Stimulated activated CD8-positive, alpha-beta memory T cell treated with anti-CD3 and anti-CD28 coated beads, Interleukin-7, amount 100 ng/mL, for 48 hours (primary cell): ENCODE data around the gene F2.

ENCODE experiments used
- DNase-seq, 2 donors: peaks; one replicate each; pipeline ENCODE4 v3.0.0-alpha.2; 2020; ENCODE audit warnings: low read depth in 1 of 2; ENCODE audit errors: extremely low read depth in 1 of 2

F2 gene

GRCh38 chr11:46737699-46738098 is 18.7 kb downstream of the F2 start:
- no peak for DNase-seq

- no peak for DNase-seq
Measured at GRCh38 chr11:46738887-46739286, 19.9 kb downstream of the F2 start.

DNA sequence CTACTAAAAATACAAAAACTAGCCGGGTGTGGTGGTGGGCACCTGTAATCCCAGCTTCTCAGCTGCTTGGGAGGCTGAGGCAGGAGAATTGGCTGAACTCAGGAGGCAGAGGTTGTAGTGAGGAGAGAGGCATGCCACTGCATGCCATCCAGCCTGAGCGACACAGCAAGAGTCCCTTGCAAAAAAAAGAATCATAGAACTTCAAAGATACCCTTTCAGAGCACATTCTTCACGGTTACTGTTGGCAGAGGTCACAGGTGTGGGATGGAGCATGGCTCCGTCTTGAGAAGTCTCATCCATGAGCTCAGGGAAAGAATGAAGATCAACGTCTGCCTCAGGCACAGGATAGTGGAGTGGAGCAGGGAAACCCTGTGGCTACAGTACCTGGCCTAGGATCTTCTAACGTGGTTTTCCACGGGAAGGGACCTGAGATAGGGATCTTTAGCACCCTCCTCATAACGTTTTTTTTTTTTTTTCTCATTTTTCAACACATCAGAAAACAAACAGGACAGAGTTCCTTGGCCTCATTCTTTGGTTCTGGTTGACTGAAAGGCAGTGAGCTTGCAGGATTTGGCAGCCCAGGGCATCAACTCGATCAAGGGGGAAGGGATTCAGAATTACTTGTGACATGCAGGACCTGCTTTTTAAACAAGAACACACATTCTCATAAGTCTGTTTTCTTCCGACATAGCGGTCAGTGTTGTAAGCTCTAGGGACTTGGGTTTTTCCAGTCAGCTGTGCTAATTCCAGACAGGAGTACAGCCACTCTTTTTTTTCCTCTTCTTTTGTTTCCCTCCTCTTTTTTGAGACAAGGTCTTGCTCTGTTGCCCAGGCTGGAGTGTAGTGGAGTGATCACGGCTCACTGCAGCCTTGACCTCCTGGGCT is 22.8 kb downstream of the F2 start:
- DNase-seq, result no peak

- no peak for DNase-seq
Measured at GRCh38 chr11:46743043-46743442, 24.0 kb downstream of the F2 start.

GRCh38 chr11:46743693-46744339 is 24.8 kb downstream of the F2 start:
- DNase-seq, result no peak

GRCh38 chr11:46745328-46745727 is 26.3 kb downstream of the F2 start:
- no peak for DNase-seq

GRCh38 chr11:46745995-46746394 is 27.0 kb downstream of the F2 start:
- no peak for DNase-seq

- no peak for DNase-seq
Measured at GRCh38 chr11:46747150-46747549, 28.1 kb downstream of the F2 start.

- no peak for DNase-seq
Measured at GRCh38 chr11:46755962-46756361, 36.9 kb downstream of the F2 start.

DNA sequence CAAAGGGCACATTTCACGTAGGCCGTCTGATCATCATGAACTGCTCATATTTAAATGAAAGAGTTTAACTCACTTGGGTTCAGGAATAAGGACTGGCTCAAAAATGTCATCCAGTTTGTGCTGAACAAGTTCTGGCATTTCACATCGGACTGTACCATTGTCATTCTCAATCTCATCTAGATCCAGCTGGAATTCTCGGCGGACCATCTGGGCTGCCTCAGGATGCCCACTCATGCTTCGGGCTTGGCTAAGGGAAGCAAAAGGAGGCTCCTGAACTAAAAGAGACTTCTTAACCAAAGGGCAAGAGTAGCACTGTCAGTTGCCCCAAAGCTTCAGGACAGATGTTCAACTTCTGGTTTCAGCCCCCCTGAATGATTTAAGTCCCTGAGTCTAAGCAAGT is 40.2 kb downstream of the F2 start:
- no peak for DNase-seq

GRCh38 chr11:46760429-46761128 is 41.6 kb downstream of the F2 start:
- DNase-seq, result no peak

DNA sequence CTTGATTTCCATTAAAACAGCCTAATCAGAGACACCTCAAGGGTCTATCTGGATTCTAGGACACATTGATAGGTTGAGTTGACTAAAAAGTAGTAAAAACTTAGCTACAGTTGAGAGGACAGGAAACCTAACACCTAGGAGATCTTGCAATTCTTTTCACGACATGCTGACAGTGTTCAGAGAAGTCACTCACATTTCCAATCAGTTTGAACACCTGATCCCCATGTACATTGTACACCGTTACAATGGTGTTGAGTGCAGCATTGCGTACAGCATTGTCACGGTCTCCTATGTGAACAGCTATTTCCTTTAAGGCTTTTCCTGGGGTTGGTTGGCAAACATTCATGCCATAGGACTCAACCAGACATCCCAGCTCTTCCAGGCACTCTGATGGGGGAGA is 42.8 kb downstream of the F2 start:
- DNase-seq, result no peak

GRCh38 chr11:46762248-46762647 is 43.2 kb downstream of the F2 start:
- DNase-seq, result no peak

- no peak for DNase-seq
Measured at GRCh38 chr11:46766656-46767055, 47.6 kb downstream of the F2 start.

GRCh38 chr11:46769636-46770221 is 50.7 kb downstream of the F2 start:
- DNase-seq, result no peak

GRCh38 chr11:46776878-46777277 is 57.9 kb downstream of the F2 start:
- DNase-seq, result no peak

DNA sequence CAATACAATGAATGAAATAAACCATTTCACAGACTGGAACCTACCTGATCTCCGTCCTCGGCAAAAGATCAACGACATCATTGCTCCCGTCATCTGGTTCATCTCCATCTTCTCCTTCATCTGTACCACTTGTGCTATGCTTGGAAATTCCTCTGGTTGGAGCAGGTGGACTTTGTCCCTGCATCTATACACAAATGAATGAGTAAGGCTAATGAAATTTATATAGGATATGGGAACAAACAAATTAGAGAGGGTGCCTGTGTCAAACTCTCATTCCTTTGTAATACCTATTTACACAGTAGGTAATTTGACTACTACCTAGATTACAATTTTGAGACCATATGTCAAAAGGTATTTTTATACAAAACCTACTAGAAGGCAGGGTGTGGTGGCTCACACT is 59.4 kb downstream of the F2 start:
- DNase-seq, result no peak
